ENCODE data around the gene ENO3. TPM values are rescaled to one million over a fixed set of nuclear protein-coding genes. Genes with fewer than 3 reads are reported as not detected.

The ENO3 gene
- total RNA-seq, 4 donors from 2014 or later: 1,434 to 5,473 (median 3,204) TPM

DNA sequence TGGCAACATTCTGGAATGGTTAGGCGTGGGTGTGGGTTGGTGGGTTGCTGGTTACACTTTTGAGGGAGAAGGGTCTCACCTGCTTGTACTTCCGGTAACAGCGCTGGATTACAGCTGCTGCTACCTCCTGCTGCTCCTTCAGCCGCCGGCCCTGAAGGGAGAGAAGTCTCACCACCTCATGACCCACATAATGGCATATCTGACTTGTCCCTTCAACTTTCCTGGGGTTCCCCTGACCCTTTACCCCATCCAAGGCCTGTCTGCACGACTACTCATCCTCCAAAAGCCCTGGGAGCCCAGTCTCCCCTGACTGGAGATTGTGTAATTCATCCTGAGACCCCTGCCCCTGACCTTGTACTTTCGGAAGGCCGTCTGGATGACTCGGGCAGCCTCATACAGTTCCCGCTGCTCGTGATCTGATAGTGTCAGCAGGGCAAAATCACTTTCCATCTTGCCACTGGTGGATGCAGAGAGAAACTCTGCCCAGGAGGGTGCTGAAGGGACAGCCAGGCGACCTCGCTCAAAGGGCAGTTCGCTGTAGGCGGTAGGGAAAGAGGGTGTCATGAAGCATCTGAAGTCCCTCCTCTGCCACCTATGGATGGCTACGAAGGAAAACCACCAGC, 18.7 kb downstream of the ENO3 start:
- H3K4me1 ChIP-seq: peaks cover 53 to 59% of the 10 kb centered on the region in 2 donors
- no peak for TF ChIP-seq POLR2A (IDR thresholded peaks at IDR 0.05)
- TF ChIP-seq, protein P1, sequence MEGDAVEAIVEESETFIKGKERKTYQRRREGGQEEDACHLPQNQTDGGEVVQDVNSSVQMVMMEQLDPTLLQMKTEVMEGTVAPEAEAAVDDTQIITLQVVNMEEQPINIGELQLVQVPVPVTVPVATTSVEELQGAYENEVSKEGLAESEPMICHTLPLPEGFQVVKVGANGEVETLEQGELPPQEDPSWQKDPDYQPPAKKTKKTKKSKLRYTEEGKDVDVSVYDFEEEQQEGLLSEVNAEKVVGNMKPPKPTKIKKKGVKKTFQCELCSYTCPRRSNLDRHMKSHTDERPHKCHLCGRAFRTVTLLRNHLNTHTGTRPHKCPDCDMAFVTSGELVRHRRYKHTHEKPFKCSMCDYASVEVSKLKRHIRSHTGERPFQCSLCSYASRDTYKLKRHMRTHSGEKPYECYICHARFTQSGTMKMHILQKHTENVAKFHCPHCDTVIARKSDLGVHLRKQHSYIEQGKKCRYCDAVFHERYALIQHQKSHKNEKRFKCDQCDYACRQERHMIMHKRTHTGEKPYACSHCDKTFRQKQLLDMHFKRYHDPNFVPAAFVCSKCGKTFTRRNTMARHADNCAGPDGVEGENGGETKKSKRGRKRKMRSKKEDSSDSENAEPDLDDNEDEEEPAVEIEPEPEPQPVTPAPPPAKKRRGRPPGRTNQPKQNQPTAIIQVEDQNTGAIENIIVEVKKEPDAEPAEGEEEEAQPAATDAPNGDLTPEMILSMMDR (IDR thresholded peaks at IDR 0.05 in 4 of 5, conservative IDR thresholded peaks at IDR 0.05 in 1 of 5): no peak
- ATAC-seq (no peak), DNase-seq (peak in 1 of 2 donors; percentile 28)
- in situ Hi-C loops (cut with MboI; ENCODE audit: low sequenced_read_pairs in 4 of 4): no loop called here
- H3K4me3 ChIP-seq: no peak overlapping the region
- intact Hi-C loops (cut with DNase I; ENCODE audit: low total_unique reads): no loop called here
- H3K9me3 ChIP-seq: no peaks in the 10 kb centered on the region
- H3K36me3 ChIP-seq: peaks cover 0 to 36% of the 10 kb centered on the region in 2 donors
- H3K27ac ChIP-seq: peak overlapping the region; percentile 88 to 94 (median 92)
- no peaks in the 10 kb centered on the region for H3K27me3 ChIP-seq

GRCh38 chr17:4970273-4970672, 19.4 kb downstream of the ENO3 start:
- in situ Hi-C loops (cut with MboI; ENCODE audit: low sequenced_read_pairs in 4 of 4): no loop called here
- TF ChIP-seq, protein P1 (IDR thresholded peaks at IDR 0.05 in 4 of 5, conservative IDR thresholded peaks at IDR 0.05 in 1 of 5): no peak
- no peak for TF ChIP-seq POLR2A (IDR thresholded peaks at IDR 0.05)
- DNase-seq: no peak
- Histone ChIP-seq H3K27ac (peak overlapping the region; percentile 88 to 94 (median 92)), H3K9me3 (no peaks in the 10 kb centered on the region), H3K4me1 (peaks cover 55 to 65% of the 10 kb centered on the region in 2 donors), H3K36me3 (peaks cover 0 to 36% of the 10 kb centered on the region in 2 donors), H3K27me3 (no peaks in the 10 kb centered on the region), H3K4me3 (no peak overlapping the region)
- no peak for ATAC-seq
- intact Hi-C loops (cut with DNase I; ENCODE audit: low total_unique reads): no loop called here

DNA sequence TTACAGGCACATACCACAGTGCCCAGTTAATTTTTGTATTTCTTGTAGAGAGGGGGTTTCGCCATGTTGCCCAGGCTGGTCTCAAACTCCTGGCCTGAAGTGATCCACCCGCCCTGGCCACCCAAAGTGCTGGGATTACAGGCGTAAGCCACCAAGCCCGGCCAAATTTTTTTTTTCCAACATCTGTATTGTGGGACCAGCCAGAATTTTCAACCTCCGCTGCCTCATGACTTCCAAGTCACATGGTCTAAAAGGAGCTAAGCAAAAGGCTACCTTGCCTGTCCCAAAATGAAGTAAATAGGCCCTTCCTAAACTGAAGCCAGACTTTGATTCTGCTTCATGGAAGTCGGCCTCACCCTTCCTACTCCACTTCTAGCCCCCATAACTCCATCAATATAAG, 20.9 kb downstream of the ENO3 start:
- Histone ChIP-seq H3K27ac (peak overlapping the region; percentile 88 to 95 (median 94)), H3K4me3 (no peak overlapping the region), H3K9me3 (no peaks in the 10 kb centered on the region), H3K36me3 (peaks cover 0 to 45% of the 10 kb centered on the region in 2 donors), H3K4me1 (peaks cover 41 to 55% of the 10 kb centered on the region in 2 donors), H3K27me3 (no peaks in the 10 kb centered on the region)
- peak in 1 of 2 donors; percentile 18 for DNase-seq
- TF ChIP-seq, protein P1 (IDR thresholded peaks at IDR 0.05 in 4 of 5, conservative IDR thresholded peaks at IDR 0.05 in 1 of 5): no peak
- no peak for TF ChIP-seq POLR2A (IDR thresholded peaks at IDR 0.05)
- in situ Hi-C loops (cut with MboI; ENCODE audit: low sequenced_read_pairs in 4 of 4) (no loop called here), intact Hi-C loops (cut with DNase I; ENCODE audit: low total_unique reads) (no loop called here)
- ATAC-seq: no peak

DNA sequence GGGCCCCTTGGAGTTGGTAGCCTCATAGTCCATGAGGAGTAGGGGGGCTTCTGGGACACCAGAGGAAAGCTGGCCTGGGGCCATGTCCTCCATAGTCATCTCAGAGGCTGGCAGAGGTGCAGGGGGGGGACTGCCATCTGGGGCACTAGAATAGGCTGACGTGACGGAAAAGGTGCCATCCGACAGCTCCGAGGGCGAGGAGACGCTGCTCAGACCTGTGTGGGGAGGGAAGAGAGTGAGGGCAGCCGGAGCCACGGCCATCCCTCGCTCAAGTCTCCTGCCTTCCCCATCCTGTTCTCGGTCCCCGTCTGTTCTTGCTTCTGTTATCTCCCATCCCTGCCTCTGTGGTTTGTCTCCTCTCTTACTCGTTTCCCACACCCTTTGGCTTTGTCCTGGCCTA, 21.4 kb downstream of the ENO3 start:
- H3K4me1 ChIP-seq: peaks cover 41 to 55% of the 10 kb centered on the region in 2 donors
- no peak for ATAC-seq
- no peaks in the 10 kb centered on the region for H3K27me3 ChIP-seq
- peak in 1 of 2 donors; percentile 22 for DNase-seq
- no peak overlapping the region for H3K4me3 ChIP-seq
- H3K9me3 ChIP-seq: no peaks in the 10 kb centered on the region
- H3K27ac ChIP-seq: peak overlapping the region; percentile 88 to 95 (median 94)
- intact Hi-C loops (cut with DNase I; ENCODE audit: low total_unique reads) (no loop called here), in situ Hi-C loops (cut with MboI; ENCODE audit: low sequenced_read_pairs in 4 of 4) (no loop called here)
- TF ChIP-seq, protein P1 (IDR thresholded peaks at IDR 0.05 in 4 of 5, conservative IDR thresholded peaks at IDR 0.05 in 1 of 5): no peak
- no peak for TF ChIP-seq POLR2A (IDR thresholded peaks at IDR 0.05)
- peaks cover 0 to 50% of the 10 kb centered on the region in 2 donors for H3K36me3 ChIP-seq

Data from gastrocnemius medialis (tissue), 4 donors.